Large intestine (tissue), 3 donors: ENCODE results near the gene ALS2CL. TPM values are rescaled to one million over a fixed set of nuclear protein-coding genes. Genes with fewer than 3 reads are reported as not detected.
A peak's percentile ranks its signal among the peaks of the same experiment; 100 is the strongest.

Experiments used
- DNase-seq, 2 donors: peaks; one replicate each; pipeline versions ENCODE4 v3.0.0 to v3.0.0-alpha.2; 2013
- H3K27ac ChIP-seq: one replicate; pipeline ENCODE4 v1.5.1; 2013; ENCODE audit warnings: low read length
- H3K27me3 ChIP-seq: 2 replicates; pipeline ENCODE4 v1.6.1; 2013; ENCODE audit warnings: low read length; ENCODE audit not compliant: control insufficient read depth, insufficient read depth
- H3K36me3 ChIP-seq: 2 replicates; pipeline ENCODE4 v1.6.1; 2013; ENCODE audit warnings: low read length; ENCODE audit not compliant: control insufficient read depth, insufficient read depth
- H3K4me1 ChIP-seq: one replicate; pipeline ENCODE4 v1.6.1; 2013; ENCODE audit warnings: low read length; ENCODE audit not compliant: control insufficient read depth, insufficient read depth
- H3K4me3 ChIP-seq: one replicate; pipeline ENCODE4 v1.5.1; 2013; ENCODE audit warnings: low read length
- H3K9me3 ChIP-seq: one replicate; pipeline ENCODE4 v1.6.1; 2013; ENCODE audit warnings: mild to moderate bottlenecking, low read depth, low read length, moderate library complexity; ENCODE audit not compliant: control insufficient read depth
- WGBS: methylation state at CpG from one replicate; pipeline ENCODE4 v1.1.5; 2013; ENCODE audit warnings: low lambda C conversion rate; ENCODE audit not compliant: insufficient coverage; 5-methylcytosine and 5-hydroxymethylcytosine counted together
- polyA plus RNA-seq: library from polyadenylated mRNA; unstranded; fragments of 120-200 nt; gene quantifications from one replicate; pipeline ENCODE4 v1.2.1, GENCODE V29; 2013

The ALS2CL gene
- polyA plus RNA-seq, 1 donor: 30.8 TPM

- Histone ChIP-seq H3K4me1 (peaks cover 2% of the 10 kb centered on the region), H3K9me3 (no peaks in the 10 kb centered on the region), H3K4me3 (no peak overlapping the region), H3K27me3 (peaks cover 4% of the 10 kb centered on the region), H3K27ac (no peak overlapping the region), H3K36me3 (no peaks in the 10 kb centered on the region)
- WGBS: no CpG with 5 or more reads among the region's 19 CpGs
- no peak for DNase-seq
Measured at GRCh38 chr3:46716461-46717441, 23.3 kb upstream of the ALS2CL start.

GRCh38 chr3:46715507-46716175 is 22.2 kb upstream of the ALS2CL start:
- peaks cover 4% of the 10 kb centered on the region for H3K27me3 ChIP-seq
- WGBS: 80% methylated on average over 1 of the region's 11 CpGs
- H3K9me3 ChIP-seq: no peaks in the 10 kb centered on the region
- no peak for DNase-seq
- H3K27ac ChIP-seq: no peak overlapping the region
- H3K4me3 ChIP-seq: no peak overlapping the region
- no peaks in the 10 kb centered on the region for H3K36me3 ChIP-seq
- H3K4me1 ChIP-seq: peaks cover 12% of the 10 kb centered on the region

- H3K27ac ChIP-seq: no peak overlapping the region
- DNase-seq: no peak
- H3K27me3 ChIP-seq: peaks cover 4% of the 10 kb centered on the region
- peaks cover 12% of the 10 kb centered on the region for H3K4me1 ChIP-seq
- no CpG with 5 or more reads among the region's 10 CpGs for WGBS
- H3K9me3 ChIP-seq: no peaks in the 10 kb centered on the region
- no peak overlapping the region for H3K4me3 ChIP-seq
- no peaks in the 10 kb centered on the region for H3K36me3 ChIP-seq
Measured at GRCh38 chr3:46714728-46715506, 21.4 kb upstream of the ALS2CL start.

DNA sequence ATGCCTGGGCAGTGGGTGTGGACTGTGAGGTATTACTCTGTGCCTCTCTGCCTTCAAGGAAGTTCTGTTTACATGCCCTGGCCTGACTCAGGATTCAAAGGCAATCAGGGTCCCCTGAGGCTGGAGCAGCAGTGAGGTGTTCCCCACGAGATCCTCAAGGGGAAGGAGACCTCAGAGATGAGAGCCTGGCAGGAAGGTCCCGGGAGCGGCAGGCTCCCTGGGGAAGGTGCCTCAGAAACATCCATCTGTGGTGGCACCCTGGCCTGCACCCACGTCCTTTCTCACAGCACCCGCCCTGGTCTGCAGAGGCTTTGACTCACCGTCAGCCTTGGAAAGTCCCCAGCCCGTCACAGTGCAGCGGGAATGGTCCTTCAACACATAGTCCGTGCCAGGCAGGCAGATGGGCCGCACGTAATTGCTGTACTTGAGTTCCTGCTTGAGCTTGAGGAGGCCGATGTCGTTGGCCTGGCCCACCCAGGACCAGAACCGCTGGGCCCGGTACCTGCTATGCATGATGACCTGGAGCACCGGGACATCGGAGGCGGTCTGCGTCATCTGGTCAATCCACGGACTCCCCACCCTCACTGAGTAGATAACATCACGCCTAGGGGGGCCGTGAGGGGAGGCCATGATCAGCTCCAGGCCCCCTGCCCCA is 20.5 kb upstream of the ALS2CL start:
- no peak overlapping the region for H3K27ac ChIP-seq
- peaks cover 4% of the 10 kb centered on the region for H3K27me3 ChIP-seq
- DNase-seq: no peak
- no CpG with 5 or more reads among the region's 22 CpGs for WGBS
- peaks cover 12% of the 10 kb centered on the region for H3K4me1 ChIP-seq
- no peak overlapping the region for H3K4me3 ChIP-seq
- H3K36me3 ChIP-seq: no peaks in the 10 kb centered on the region
- H3K9me3 ChIP-seq: no peaks in the 10 kb centered on the region

DNA sequence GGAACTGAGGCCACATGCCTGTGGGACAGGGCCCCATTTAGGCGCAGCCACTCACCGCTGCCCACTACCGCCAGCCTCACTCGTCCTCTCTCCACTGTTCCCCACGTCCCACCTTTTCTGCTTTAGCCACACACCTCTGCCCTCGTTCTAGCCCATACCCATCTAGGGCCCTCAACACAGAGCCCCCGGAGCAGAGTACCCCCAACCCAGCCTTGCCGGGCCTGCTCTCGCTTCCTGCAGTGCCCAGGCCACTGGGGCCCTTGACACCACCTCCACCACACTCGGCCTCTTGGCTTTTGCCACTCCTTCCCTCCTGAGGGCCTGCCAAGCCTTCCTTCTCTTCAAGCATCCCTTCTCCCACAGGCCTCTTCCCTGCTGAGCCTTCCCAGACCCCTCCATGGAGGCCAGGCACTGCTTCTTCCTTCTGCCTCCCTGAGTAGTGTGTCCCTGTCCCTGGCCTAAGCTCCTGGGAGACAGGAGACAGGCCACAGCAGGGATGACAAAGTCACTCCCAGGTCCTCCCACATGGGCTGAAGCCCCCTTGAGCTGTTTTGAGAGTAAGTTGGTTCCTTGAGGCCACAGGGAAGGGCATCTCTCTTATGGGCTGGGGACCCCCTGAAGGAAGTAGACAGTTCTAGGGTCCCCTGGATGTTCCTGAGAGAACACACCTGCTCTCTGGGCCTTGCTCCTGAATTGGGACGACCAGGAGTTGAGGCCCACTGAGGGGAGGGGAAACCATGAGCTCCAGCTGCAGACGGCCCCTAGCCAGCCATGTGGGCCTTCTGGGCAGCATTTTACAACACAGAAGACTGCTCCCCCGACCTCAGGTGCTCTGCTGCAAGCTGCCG is 19.8 kb upstream of the ALS2CL start:
- Histone ChIP-seq H3K9me3 (no peaks in the 10 kb centered on the region), H3K27me3 (no peaks in the 10 kb centered on the region), H3K36me3 (no peaks in the 10 kb centered on the region), H3K4me1 (peaks cover 12% of the 10 kb centered on the region), H3K27ac (no peak overlapping the region), H3K4me3 (no peak overlapping the region)
- DNase-seq: no peak
- WGBS: 80% methylated on average over 1 of the region's 14 CpGs

GRCh38 chr3:46712191-46713049 is 18.9 kb upstream of the ALS2CL start:
- H3K4me3 ChIP-seq: no peak overlapping the region
- H3K36me3 ChIP-seq: no peaks in the 10 kb centered on the region
- H3K9me3 ChIP-seq: no peaks in the 10 kb centered on the region
- no peaks in the 10 kb centered on the region for H3K27me3 ChIP-seq
- no CpG with 5 or more reads among the region's 13 CpGs for WGBS
- peaks cover 12% of the 10 kb centered on the region for H3K4me1 ChIP-seq
- DNase-seq: no peak
- H3K27ac ChIP-seq: no peak overlapping the region

DNA sequence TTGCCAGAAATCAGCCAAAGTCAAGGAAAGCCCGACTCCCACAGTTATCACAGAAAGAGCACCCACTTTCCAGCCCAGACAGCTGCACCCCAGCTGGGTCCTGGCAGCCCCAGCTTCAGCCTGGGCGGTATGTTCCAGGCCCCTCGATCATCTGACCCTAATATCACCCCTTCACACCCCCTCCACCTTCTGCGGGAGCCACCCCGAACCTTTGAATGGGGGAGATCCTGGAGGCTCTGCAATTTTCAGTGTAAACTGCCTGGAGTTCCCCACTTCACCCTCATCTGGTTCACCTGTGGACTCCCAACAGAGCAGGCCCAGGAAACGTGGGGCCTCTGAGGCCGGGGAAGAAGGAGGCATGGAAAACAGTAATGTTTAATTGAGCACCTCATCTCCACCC is 18.3 kb upstream of the ALS2CL start:
- DNase-seq: no peak
- WGBS: no CpG with 5 or more reads among the region's 7 CpGs
- Histone ChIP-seq H3K36me3 (no peaks in the 10 kb centered on the region), H3K27ac (no peak overlapping the region), H3K4me3 (no peak overlapping the region), H3K4me1 (peaks cover 12% of the 10 kb centered on the region), H3K27me3 (no peaks in the 10 kb centered on the region), H3K9me3 (no peaks in the 10 kb centered on the region)

DNA sequence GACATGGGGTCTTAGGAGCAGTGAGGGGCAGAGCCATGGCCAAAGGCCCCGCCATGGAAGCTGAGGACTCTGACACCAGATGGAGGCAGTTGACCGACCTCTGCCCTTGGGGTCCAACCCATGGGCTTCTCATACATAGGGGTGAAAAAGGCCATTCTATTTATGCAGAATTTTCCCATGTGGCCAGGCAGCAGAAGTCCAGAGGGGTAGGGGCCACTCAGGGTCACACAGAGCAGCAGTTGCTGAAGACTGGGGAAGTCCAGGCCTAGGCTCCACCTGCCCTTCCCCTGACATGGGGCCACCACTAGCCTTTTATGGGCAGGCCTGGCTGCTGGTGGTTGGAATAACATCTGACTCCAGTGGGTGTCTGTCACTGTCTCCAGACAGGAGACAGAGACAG is 17.8 kb upstream of the ALS2CL start:
- H3K4me1 ChIP-seq: peaks cover 12% of the 10 kb centered on the region

More for the DNA sequence above, 17.8 kb upstream of the ALS2CL start:
- H3K4me3 ChIP-seq: no peak overlapping the region
- H3K9me3 ChIP-seq: no peaks in the 10 kb centered on the region
- no peaks in the 10 kb centered on the region for H3K36me3 ChIP-seq
- no peak overlapping the region for H3K27ac ChIP-seq
- peak in 1 of 2 donors; percentile 71 for DNase-seq
- no peaks in the 10 kb centered on the region for H3K27me3 ChIP-seq
- WGBS: no CpG with 5 or more reads among the region's 2 CpGs
